ENCODE measurements around the gene KRTCAP2.
"Not testable (repeated sequence)": the region's sequence is repeated elsewhere in the genome, so short reads cannot be mapped to it uniquely, and the experiment has no call there.

The KRTCAP2 gene

GRCh38 chr1:155169541-155169940 lies 3.6 kb downstream of the KRTCAP2 start:
- no peak overlapping the region for H3K4me3 ChIP-seq (ENCODE audit: low read depth, low read length)
- no peak for DNase-seq (ENCODE audit: low read depth)
- TF ChIP-seq, protein P1, sequence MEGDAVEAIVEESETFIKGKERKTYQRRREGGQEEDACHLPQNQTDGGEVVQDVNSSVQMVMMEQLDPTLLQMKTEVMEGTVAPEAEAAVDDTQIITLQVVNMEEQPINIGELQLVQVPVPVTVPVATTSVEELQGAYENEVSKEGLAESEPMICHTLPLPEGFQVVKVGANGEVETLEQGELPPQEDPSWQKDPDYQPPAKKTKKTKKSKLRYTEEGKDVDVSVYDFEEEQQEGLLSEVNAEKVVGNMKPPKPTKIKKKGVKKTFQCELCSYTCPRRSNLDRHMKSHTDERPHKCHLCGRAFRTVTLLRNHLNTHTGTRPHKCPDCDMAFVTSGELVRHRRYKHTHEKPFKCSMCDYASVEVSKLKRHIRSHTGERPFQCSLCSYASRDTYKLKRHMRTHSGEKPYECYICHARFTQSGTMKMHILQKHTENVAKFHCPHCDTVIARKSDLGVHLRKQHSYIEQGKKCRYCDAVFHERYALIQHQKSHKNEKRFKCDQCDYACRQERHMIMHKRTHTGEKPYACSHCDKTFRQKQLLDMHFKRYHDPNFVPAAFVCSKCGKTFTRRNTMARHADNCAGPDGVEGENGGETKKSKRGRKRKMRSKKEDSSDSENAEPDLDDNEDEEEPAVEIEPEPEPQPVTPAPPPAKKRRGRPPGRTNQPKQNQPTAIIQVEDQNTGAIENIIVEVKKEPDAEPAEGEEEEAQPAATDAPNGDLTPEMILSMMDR (IDR thresholded peaks at IDR 0.05; ENCODE audit: control insufficient read depth, extremely low read depth, insufficient read depth): no peak

DNA sequence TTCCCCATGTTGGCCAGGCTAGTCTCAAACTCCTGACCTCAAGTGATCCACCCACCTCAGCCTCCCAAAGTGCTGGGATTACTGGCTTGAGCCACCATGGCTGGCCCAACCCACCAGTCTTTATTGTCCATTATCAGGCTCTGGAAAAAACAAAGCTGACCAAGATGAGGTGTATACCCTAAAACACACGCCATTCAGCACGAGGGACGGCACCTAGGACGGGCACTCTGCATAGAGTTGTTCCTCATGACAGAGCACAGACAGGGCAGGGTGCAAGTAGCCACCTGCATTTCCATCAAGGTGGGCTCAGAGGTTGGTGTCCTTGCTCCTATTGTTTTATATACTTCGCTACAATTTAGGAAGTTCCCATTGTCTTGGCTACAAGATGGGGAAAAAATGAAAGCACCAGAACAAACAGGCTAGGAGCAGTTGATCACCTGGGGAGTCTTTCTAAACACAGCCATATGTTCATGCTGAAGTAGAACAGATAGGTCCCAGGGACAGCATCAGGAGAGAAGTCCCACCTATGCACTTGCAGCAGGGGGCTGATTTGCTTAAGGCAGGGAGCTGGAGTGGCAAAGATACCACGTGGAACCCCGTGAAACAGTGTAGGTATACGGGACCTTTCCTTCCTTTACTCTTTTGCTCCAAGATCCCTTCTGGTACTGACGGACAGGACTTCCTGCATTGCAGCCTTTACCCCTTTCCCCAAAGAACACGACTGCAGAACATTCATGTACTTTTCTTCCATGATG lies 4.5 kb downstream of the KRTCAP2 start:
- TF ChIP-seq, protein P1 (IDR thresholded peaks at IDR 0.05; ENCODE audit: control insufficient read depth, extremely low read depth, insufficient read depth): no peak
- H3K4me3 ChIP-seq (ENCODE audit: low read depth, low read length): no peak overlapping the region
- DNase-seq (ENCODE audit: low read depth): no peak

GRCh38 chr1:155168105-155168445 lies 5.0 kb downstream of the KRTCAP2 start:
- DNase-seq (ENCODE audit: low read depth); H3K4me3 ChIP-seq (ENCODE audit: low read depth, low read length): not testable (repeated sequence)

DNA sequence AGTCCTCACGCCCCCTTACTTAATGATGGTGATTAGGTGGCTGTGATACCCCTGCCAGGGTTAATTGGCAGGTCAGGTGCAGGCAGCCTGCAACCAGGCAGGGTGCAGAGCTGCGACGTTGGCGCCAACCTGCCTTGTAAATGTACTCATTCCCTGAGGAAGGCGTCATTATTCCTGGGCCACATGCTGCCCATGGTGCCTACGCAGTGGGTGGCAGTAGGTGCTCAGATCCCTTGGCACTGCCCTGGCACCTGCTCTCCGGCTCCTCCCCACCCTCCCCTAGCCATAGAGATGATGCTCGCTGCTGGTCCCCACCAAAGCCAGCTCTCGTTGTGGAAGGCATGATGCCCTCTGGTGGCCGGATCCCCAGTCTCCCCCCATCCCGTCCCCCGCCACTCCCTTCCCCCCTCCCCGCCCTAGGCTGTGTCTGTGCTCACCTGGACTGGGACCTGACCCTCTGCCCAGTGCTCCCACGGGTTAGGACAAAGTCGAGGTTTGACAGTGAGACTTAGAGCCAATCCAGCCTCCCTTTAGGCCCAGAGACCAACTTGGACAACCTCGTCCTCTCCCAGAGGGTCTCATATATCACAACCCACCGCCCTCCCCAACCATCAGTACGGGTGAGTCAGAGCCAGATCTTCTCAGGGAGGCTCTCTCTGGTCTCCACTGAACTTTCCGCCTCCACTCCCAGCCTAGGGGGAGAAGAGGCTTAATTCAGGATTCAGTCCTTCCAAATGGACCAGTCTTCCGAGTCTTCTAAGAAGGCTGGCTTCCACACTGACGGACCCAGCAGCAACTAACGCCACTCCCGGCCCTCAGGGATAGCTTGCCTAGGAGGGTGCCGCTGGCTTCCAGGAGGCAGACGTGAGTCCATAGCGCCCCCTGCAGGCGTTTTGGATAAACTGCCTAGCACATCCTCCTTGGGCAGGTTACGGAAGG lies 5.7 kb downstream of the KRTCAP2 start:
- TF ChIP-seq, protein P1 (IDR thresholded peaks at IDR 0.05; ENCODE audit: control insufficient read depth, extremely low read depth, insufficient read depth): peak; percentile 95
- peak; percentile 52 for DNase-seq (ENCODE audit: low read depth)
- no peak overlapping the region for H3K4me3 ChIP-seq (ENCODE audit: low read depth, low read length)

DNA sequence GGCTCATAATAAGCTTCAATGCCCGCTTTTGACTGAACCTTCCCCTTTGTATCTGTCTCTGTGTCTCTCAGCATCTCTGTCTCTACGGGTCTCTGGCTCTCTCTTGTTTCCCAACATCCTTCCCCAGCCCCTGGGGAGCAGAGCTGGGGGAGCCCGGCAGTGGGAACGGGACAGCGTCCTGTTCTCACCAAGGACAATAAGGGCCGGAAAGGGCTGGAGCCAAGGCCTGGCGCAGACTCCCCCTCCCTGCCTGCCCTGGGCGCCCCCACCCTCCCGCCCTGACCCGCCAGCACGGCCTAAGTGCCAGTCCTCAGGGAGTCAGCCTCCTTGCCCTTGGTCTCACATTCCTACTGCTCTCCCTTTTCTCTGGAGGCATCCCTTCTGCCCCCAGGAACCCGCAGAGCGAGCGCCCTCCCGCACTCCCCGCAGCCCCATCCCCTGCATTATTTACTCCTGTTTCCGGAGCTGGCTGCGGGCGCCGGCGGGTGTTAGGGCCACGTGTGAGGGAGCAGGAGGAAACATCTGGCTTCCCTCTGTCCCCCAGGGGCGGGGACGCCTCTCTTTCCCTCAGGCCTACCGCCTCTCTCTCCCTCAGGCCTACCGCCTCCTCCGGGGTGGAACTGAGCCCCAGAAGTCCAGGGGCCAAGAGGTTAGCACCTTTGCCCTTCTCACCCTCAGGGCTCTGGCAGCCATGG lies 6.5 kb downstream of the KRTCAP2 start:
- no peak overlapping the region for H3K4me3 ChIP-seq (ENCODE audit: low read depth, low read length)
- no peak for DNase-seq (ENCODE audit: low read depth)
- TF ChIP-seq, protein P1 (IDR thresholded peaks at IDR 0.05; ENCODE audit: control insufficient read depth, extremely low read depth, insufficient read depth): no peak

DNA sequence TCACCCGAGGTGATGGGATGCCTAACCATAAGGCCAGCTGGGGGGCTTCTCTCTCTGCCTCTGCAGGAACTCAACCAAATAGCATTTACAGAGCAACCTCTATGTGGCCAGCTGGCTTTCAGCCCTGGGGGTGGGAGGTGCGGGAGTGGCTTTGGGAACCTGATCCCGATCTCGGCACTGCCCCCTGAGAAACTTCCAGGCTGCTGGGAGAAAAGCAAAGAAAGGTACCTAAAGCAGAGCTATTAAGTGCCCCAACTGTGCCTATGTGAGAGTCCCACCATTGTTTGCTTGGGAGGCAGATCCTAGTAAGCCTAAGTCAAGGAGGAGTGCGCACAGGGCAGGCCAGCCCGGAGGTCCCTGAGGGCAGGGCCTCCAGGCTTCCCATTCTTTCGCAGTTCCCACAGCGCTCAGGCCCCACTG lies 7.0 kb downstream of the KRTCAP2 start:
- no peak overlapping the region for H3K4me3 ChIP-seq (ENCODE audit: low read depth, low read length)
- TF ChIP-seq, protein P1 (IDR thresholded peaks at IDR 0.05; ENCODE audit: control insufficient read depth, extremely low read depth, insufficient read depth): no peak
- DNase-seq (ENCODE audit: low read depth): no peak

DNA sequence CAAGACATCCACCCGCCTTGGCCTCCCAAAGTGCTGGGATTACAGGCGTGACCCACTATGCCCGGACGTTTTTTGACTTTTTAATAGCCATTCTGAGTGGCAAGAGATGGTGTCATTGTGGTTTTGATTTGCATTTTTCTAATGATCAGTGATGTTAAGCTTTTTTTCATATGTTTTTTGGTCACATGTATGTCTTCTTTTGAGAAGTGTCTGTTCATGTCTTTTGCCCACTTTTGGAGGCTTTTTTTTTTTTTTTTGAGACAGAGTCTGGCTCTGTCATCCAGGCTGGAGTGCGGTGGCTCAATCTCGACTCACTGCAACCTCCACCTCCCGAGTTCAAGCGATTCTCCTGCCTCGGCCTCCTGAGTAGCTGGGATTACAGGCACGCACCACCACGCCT lies 8.5 kb downstream of the KRTCAP2 start:
- not testable (repeated sequence) for H3K4me3 ChIP-seq (ENCODE audit: low read depth, low read length); DNase-seq (ENCODE audit: low read depth)

GRCh38 chr1:155163785-155164184 lies 9.3 kb downstream of the KRTCAP2 start:
- not testable (repeated sequence) for H3K4me3 ChIP-seq (ENCODE audit: low read depth, low read length); DNase-seq (ENCODE audit: low read depth)

GRCh38 chr1:155162631-155163030 lies 10.5 kb downstream of the KRTCAP2 start:
- DNase-seq (ENCODE audit: low read depth): not testable (repeated sequence)

More at GRCh38 chr1:155162631-155163030, 10.5 kb downstream of the KRTCAP2 start:
- H3K4me3 ChIP-seq (ENCODE audit: low read depth, low read length): not testable (repeated sequence)

Measured in LNCaP clone FGC (cell line).